DND-41 (cell line): ENCODE measurements around the gene HSD17B11.

Experiments
- CTCF ChIP-seq: IDR thresholded peaks from 2 replicates; pipeline ENCODE4 v1.5.1; 2012; ENCODE audit warnings: borderline replicate concordance, low read length, moderate library complexity, mild to moderate bottlenecking; ENCODE audit not compliant: poor library complexity, severe bottlenecking; ENCODE audit errors: extremely low read depth
- EZH2 ChIP-seq: IDR thresholded peaks from 3 replicates; pipeline ENCODE4 v1.6.1; 2012; ENCODE audit warnings: borderline replicate concordance, low read depth, mild to moderate bottlenecking, moderate library complexity, low read length, inconsistent platforms; ENCODE audit not compliant: severe bottlenecking

- TF ChIP-seq EZH2 (no peak), CTCF (no peak)
Measured at GRCh38 chr4:87354168-87355102, 36.6 kb downstream of the HSD17B11 start.
